SU-DHL-6 (cell line): ENCODE data around the gene PHF21B.

Experiments used
- H2AFZ ChIP-seq: fragments of 200-600 bp; sonication (generic); 2 replicates; pipeline ENCODE4 v1.6.1; 2014; ENCODE audit warnings: low read depth, mild to moderate bottlenecking, moderate library complexity, mixed read lengths, antibody characterized with exemption, low read length; ENCODE audit not compliant: severe bottlenecking
- H3F3A ChIP-seq: fragments of 200-600 bp; shearing (Covaris generic); 2 replicates; pipeline ENCODE4 v1.6.0; 2016; ENCODE audit warnings: antibody characterized with exemption, mild to moderate bottlenecking; ENCODE audit not compliant: insufficient read depth
- H3K27ac ChIP-seq: fragments of 200-600 bp; sonication (generic); 2 replicates; pipeline ENCODE4 v1.5.1; 2016; ENCODE audit warnings: low read depth, mild to moderate bottlenecking, low read length, moderate library complexity, mixed read lengths
- H3K27me3 ChIP-seq: fragments of 200-600 bp; sonication (generic), shearing (Covaris generic); 2 replicates; pipeline ENCODE4 v1.6.0; 2014; ENCODE audit warnings: mild to moderate bottlenecking, low read length
- H3K36me3 ChIP-seq: fragments of 200-600 bp; sonication (generic); 2 replicates; pipeline ENCODE4 v1.6.1; 2014; ENCODE audit warnings: mild to moderate bottlenecking, low read length, mixed read lengths
- H3K4me2 ChIP-seq: fragments of 300-600, 200-600 bp; shearing (Covaris generic), sonication (generic); 2 replicates; pipeline ENCODE4 v1.6.0; 2014; ENCODE audit warnings: low read length, low read depth, mild to moderate bottlenecking; ENCODE audit not compliant: poor library complexity, severe bottlenecking
- H3K4me3 ChIP-seq: fragments of 200-600 bp; sonication (generic); 2 replicates; pipeline ENCODE4 v1.5.1; 2014; ENCODE audit warnings: antibody characterized with exemption, low read length, mild to moderate bottlenecking, mixed read lengths; ENCODE audit not compliant: insufficient read depth, poor library complexity, severe bottlenecking
- H3K79me2 ChIP-seq: fragments of 200-600 bp; sonication (generic); 2 replicates; pipeline ENCODE4 v1.6.1; 2014; ENCODE audit warnings: mild to moderate bottlenecking, low read length, moderate library complexity; ENCODE audit not compliant: insufficient read depth
- H3K9ac ChIP-seq: fragments of 200-600 bp; sonication (generic); 2 replicates; pipeline ENCODE4 v1.7.0; 2014; ENCODE audit warnings: mild to moderate bottlenecking, low read length
- H3K9me2 ChIP-seq: fragments of 200-600 bp; sonication (generic); replicated peaks from 2 replicates; pipeline ENCODE4 v1.6.1; 2014; ENCODE audit warnings: low read length; ENCODE audit not compliant: insufficient read depth
- H3K9me3 ChIP-seq: fragments of 200-600 bp; sonication (generic); 2 replicates; pipeline ENCODE4 v1.6.1; 2014; ENCODE audit warnings: low read length, mixed read lengths; ENCODE audit not compliant: insufficient read depth
- H4K20me1 ChIP-seq: fragments of 200-600 bp; sonication (generic); 2 replicates; pipeline ENCODE4 v1.6.1; 2014; ENCODE audit warnings: low read depth, mild to moderate bottlenecking, antibody characterized with exemption, low read length, moderate library complexity, mixed read lengths
- EZH2phosphoT487 ChIP-seq: fragments of 200-600 bp; sonication (generic), shearing (Covaris generic); conservative IDR thresholded peaks from 2 replicates; pipeline ENCODE4 v1.6.1; 2018; ENCODE audit warnings: mild to moderate bottlenecking, antibody characterized with exemption, low read length, moderate library complexity, mixed read lengths
- TF ChIP-seq, protein P1 (sequence below): fragments of 200-600 bp; sonication (generic); IDR thresholded peaks from one replicate; pipeline ENCODE4 v1.5.1; 2017; ENCODE audit warnings: antibody characterized with exemption, mild to moderate bottlenecking, low read length, moderate library complexity; ENCODE audit not compliant: insufficient read depth, poor library complexity, severe bottlenecking

Gene PHF21B

GRCh38 chr22:44985906-44986527 is 23.8 kb downstream of the PHF21B start:
- TF ChIP-seq EZH2phosphoT487 = no peak
- TF ChIP-seq, protein P1, sequence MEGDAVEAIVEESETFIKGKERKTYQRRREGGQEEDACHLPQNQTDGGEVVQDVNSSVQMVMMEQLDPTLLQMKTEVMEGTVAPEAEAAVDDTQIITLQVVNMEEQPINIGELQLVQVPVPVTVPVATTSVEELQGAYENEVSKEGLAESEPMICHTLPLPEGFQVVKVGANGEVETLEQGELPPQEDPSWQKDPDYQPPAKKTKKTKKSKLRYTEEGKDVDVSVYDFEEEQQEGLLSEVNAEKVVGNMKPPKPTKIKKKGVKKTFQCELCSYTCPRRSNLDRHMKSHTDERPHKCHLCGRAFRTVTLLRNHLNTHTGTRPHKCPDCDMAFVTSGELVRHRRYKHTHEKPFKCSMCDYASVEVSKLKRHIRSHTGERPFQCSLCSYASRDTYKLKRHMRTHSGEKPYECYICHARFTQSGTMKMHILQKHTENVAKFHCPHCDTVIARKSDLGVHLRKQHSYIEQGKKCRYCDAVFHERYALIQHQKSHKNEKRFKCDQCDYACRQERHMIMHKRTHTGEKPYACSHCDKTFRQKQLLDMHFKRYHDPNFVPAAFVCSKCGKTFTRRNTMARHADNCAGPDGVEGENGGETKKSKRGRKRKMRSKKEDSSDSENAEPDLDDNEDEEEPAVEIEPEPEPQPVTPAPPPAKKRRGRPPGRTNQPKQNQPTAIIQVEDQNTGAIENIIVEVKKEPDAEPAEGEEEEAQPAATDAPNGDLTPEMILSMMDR = no peak
- no peaks in the 10 kb centered on the region for H3K9me2 ChIP-seq
- no peaks in the 10 kb centered on the region for H3K9me3 ChIP-seq
- no peak overlapping the region for H3K27ac ChIP-seq
- no peak overlapping the region for H2AFZ ChIP-seq
- no peaks in the 10 kb centered on the region for H3K36me3 ChIP-seq
- H3K4me2 ChIP-seq = no peak overlapping the region
- no peaks in the 10 kb centered on the region for H3K27me3 ChIP-seq
- no peaks in the 10 kb centered on the region; the same call in 1 of the 2 replicates for H4K20me1 ChIP-seq
- H3K9ac ChIP-seq = no peak overlapping the region
- H3K79me2 ChIP-seq = peaks cover 13% of the 10 kb centered on the region; the same call in 1 of the 2 replicates
- H3F3A ChIP-seq = no peaks in the 10 kb centered on the region
- H3K4me3 ChIP-seq = no peak overlapping the region

DNA sequence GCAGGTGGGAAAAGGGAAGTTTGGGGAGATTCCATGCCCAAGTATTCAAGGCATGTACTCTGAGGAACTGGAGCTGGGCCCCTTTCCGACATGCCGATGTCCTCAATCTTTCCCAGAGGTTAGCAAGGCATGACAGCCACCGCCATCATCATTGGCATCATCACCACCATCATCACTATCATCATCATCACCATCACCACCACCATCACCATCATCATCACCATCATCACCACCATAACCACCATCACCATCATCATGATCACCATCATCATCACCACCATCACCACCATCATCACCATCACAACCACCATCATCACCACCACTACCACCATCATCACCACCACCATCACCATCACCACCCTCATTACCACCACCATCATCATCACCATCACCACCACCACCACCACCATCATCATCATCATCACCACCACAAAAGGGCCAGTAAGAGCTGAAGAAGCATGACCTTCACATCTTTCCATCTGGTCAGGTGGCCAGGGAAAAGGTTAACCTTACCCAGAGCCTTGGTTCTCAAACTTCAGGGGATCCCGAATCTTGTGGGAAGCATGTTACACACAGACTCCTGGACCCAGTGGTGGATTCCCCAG is 25.8 kb downstream of the PHF21B start:
- Histone ChIP-seq H3K79me2 (peaks cover 10% of the 10 kb centered on the region; the same call in 1 of the 2 replicates), H3K4me2 (no peak overlapping the region), H3F3A (no peaks in the 10 kb centered on the region), H3K4me3 (no peak overlapping the region), H2AFZ (no peak overlapping the region), H3K27me3 (no peaks in the 10 kb centered on the region), H3K36me3 (no peaks in the 10 kb centered on the region), H3K27ac (no peak overlapping the region), H3K9me3 (no peaks in the 10 kb centered on the region), H3K9ac (no peak overlapping the region), H4K20me1 (peaks cover 3% of the 10 kb centered on the region; the same call in 1 of the 2 replicates), H3K9me2 (no peaks in the 10 kb centered on the region)
- no peak for TF ChIP-seq EZH2phosphoT487
- TF ChIP-seq, protein P1 = no peak

GRCh38 chr22:44982445-44982844 is 27.4 kb downstream of the PHF21B start:
- H3F3A ChIP-seq = no peaks in the 10 kb centered on the region
- TF ChIP-seq EZH2phosphoT487 = no peak
- TF ChIP-seq, protein P1 = no peak
- no peak overlapping the region for H3K27ac ChIP-seq
- H3K36me3 ChIP-seq = no peaks in the 10 kb centered on the region
- H3K27me3 ChIP-seq = no peaks in the 10 kb centered on the region
- no peak overlapping the region for H3K4me2 ChIP-seq
- H3K9me3 ChIP-seq = no peaks in the 10 kb centered on the region
- H3K9ac ChIP-seq = no peak overlapping the region
- H3K9me2 ChIP-seq = no peaks in the 10 kb centered on the region
- H2AFZ ChIP-seq = no peak overlapping the region
- H3K4me3 ChIP-seq = no peak overlapping the region
- H3K79me2 ChIP-seq = peaks cover 10% of the 10 kb centered on the region; the same call in 1 of the 2 replicates
- H4K20me1 ChIP-seq = peaks cover 3% of the 10 kb centered on the region; the same call in 1 of the 2 replicates
